Measurements from ENCODE around the gene CCDC9B. TPM values are rescaled to one million over a fixed set of nuclear protein-coding genes. Genes with fewer than 3 reads are reported as not detected.

The CCDC9B gene
- total and polyA plus RNA-seq, 5 donors = 71.9 to 144 (median 130) TPM

GRCh38 chr15:40286061-40286532 is 54.6 kb downstream of the CCDC9B start:
- WGBS = 67% methylated on average over 7 of the region's 7 CpGs
- Histone ChIP-seq H3K4me3 (ENCODE audit: low read length) (no peak overlapping the region), H3K4me1 (ENCODE audit: control insufficient read depth, insufficient read depth, low read length) (peaks cover 2% of the 10 kb centered on the region), H3K27ac (ENCODE audit: low read length) (peak overlapping the region; percentile 68), H3K9me3 (ENCODE audit: control insufficient read depth, low read length) (no peaks in the 10 kb centered on the region), H3K27me3 (ENCODE audit: control insufficient read depth, insufficient read depth) (no peaks in the 10 kb centered on the region)
- intact Hi-C loops (cut with DNase I) = loop anchor here in 1 of 4 donors (10.0 kb wide), 1 partner anchor 129 kb away; no protein-coding TSS in a partner anchor
- ATAC-seq (peak; percentile 4 to 14), DNase-seq (peak in 2 of 3 donors; percentile 56 to 74)

- Histone ChIP-seq H3K4me3 (ENCODE audit: low read length) (no peak overlapping the region), H3K4me1 (ENCODE audit: control insufficient read depth, insufficient read depth, low read length) (no peaks in the 10 kb centered on the region), H3K9me3 (ENCODE audit: control insufficient read depth, low read length) (no peaks in the 10 kb centered on the region), H3K27me3 (ENCODE audit: control insufficient read depth, insufficient read depth) (no peaks in the 10 kb centered on the region), H3K27ac (ENCODE audit: low read length) (peak overlapping the region; percentile 68)
- peak in 1 of 3 donors; percentile 29 for DNase-seq
- intact Hi-C loops (cut with DNase I) = loop anchor here in 1 of 4 donors (10.0 kb wide), 1 partner anchor 129 kb away; no protein-coding TSS in a partner anchor
- ATAC-seq = no peak
- WGBS = 10% methylated on average over 1 of the region's 1 CpG
These were observed 55.2 kb downstream of the CCDC9B start for GRCh38 chr15:40285554-40286011.

- 39% methylated on average over 4 of the region's 4 CpGs for WGBS
- DNase-seq = peak in 1 of 3 donors; percentile 41
- Histone ChIP-seq H3K4me3 (ENCODE audit: low read length) (no peak overlapping the region), H3K27me3 (ENCODE audit: control insufficient read depth, insufficient read depth) (no peaks in the 10 kb centered on the region), H3K9me3 (ENCODE audit: control insufficient read depth, low read length) (no peaks in the 10 kb centered on the region), H3K4me1 (ENCODE audit: control insufficient read depth, insufficient read depth, low read length) (no peaks in the 10 kb centered on the region), H3K27ac (ENCODE audit: low read length) (peak overlapping the region; percentile 68)
- intact Hi-C loops (cut with DNase I) = loop anchor here in 1 of 4 donors (10.0 kb wide), 1 partner anchor 130 kb away; no protein-coding TSS in a partner anchor
- ATAC-seq = no peak
These were observed 55.6 kb downstream of the CCDC9B start for GRCh38 chr15:40285151-40285550.

DNA sequence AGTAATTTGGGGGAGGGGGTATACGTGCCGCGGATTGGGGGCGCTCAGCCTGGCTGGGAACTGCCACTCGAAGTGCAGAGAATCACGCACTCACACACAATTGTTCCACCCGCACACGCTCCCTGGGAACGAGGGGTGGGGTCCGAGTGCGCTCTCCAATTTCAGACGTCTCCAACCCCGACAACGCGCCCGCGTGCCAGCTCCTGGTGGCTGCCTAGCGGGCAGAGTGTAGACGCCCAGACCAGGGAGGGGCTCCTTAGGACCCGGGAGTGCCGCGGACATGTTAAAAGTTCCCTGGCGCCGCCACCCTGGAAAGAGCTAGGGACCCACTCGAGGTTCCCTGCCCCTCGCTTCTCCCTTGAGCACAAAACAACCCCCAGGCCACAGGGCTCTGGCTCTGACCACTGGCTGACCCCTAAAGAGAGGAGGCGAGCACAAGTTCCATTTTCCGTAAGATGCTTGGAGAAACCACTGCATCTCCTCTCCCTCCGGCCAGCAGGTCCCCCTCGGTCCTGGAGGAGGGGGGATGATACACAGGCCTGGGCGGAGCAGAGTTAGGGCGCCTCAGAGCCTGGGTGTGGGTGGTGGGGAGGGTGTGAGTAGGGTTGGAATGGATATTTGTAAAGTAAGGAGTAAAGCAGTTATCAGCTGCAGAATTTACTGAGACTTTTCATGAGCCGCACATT is 57.0 kb downstream of the CCDC9B start:
- Histone ChIP-seq H3K27me3 (ENCODE audit: control insufficient read depth, insufficient read depth) (no peaks in the 10 kb centered on the region), H3K4me1 (ENCODE audit: control insufficient read depth, insufficient read depth, low read length) (no peaks in the 10 kb centered on the region), H3K9me3 (ENCODE audit: control insufficient read depth, low read length) (no peaks in the 10 kb centered on the region), H3K27ac (ENCODE audit: low read length) (no peak overlapping the region), H3K4me3 (ENCODE audit: low read length) (no peak overlapping the region)
- DNase-seq (peak in 2 of 3 donors; percentile 52 to 56), ATAC-seq (no peak)
- intact Hi-C loops (cut with DNase I) = loop anchor here in 1 of 4 donors (10.0 kb wide), 1 partner anchor 131 kb away; no protein-coding TSS in a partner anchor
- 43% methylated on average over 33 of the region's 33 CpGs for WGBS

GRCh38 chr15:40282869-40283614 is 57.7 kb downstream of the CCDC9B start, which contains the start of gene ANKRD63:
Gene ANKRD63 (minus strand): TSS chr15:40283064. CDS start chr15:40282586, 478 bp downstream.
- no peaks in the 10 kb centered on the region for H3K27me3 ChIP-seq (ENCODE audit: control insufficient read depth, insufficient read depth)
- no peaks in the 10 kb centered on the region for H3K9me3 ChIP-seq (ENCODE audit: control insufficient read depth, low read length)
- H3K4me1 ChIP-seq (ENCODE audit: control insufficient read depth, insufficient read depth, low read length) = no peaks in the 10 kb centered on the region
- DNase-seq (peak in 2 of 3 donors; percentile 78 to 79), ATAC-seq (peak; percentile 25 to 40)
- no peak within 1 kb of the TSS for H3K27ac ChIP-seq (ENCODE audit: low read length)
- peak within 1 kb of the TSS; percentile 32 for H3K4me3 ChIP-seq (ENCODE audit: low read length)
- intact Hi-C loops (cut with DNase I) = loop anchor here in 1 of 4 donors (10.0 kb wide), 1 partner anchor 132 kb away; no protein-coding TSS in a partner anchor
- whole genome bisulfite sequencing = 6% methylated on average over 76 of the region's 76 CpGs

DNA sequence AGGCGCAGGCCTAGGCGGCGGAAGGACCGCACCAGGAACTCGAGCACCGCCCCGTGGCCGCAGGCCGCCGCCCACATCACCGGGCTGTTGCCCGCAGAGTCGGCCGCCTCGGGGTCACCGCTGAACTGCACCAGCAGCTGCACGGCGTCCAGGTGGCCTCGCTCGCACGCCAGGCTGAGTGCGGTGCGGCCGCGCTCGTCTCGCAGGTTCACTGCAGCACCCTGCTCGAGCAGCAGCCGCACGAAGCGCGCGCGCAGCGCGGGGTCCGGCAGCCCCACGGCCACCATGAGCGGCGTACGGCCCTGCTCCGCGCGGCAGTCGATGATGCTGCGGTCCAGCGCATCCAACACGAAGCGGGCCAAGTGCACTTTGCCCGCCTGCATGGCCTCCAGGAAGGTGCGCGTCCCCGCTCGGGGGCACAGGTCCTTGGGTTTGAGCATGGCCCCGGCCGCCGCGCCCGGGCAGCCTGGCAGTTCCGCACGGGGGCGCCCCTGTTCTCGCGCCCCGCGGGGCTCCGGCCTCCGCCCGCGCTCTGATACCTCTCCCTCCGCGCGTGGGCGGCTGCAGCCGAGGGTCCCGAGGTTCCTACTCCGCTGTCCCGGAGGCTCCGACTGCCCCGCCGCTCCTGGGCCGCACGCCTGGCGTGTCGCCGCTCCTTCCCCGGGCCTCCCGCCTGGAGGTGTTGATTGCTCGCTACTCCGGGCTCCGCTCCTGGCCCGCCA is 58.4 kb downstream of the CCDC9B start:
- peak overlapping the region; percentile 32 for H3K4me3 ChIP-seq (ENCODE audit: low read length)
- ATAC-seq (peak; percentile 6 to 17), DNase-seq (peak in 2 of 3 donors; percentile 77 to 79)
- WGBS = 1% methylated on average over 92 of the region's 92 CpGs
- no peaks in the 10 kb centered on the region for H3K4me1 ChIP-seq (ENCODE audit: control insufficient read depth, insufficient read depth, low read length)
- no peak overlapping the region for H3K27ac ChIP-seq (ENCODE audit: low read length)
- H3K27me3 ChIP-seq (ENCODE audit: control insufficient read depth, insufficient read depth) = no peaks in the 10 kb centered on the region
- H3K9me3 ChIP-seq (ENCODE audit: control insufficient read depth, low read length) = no peaks in the 10 kb centered on the region
- intact Hi-C loops (cut with DNase I) = loop anchor here in 1 of 4 donors (10.0 kb wide), 1 partner anchor 132 kb away; no protein-coding TSS in a partner anchor

DNA sequence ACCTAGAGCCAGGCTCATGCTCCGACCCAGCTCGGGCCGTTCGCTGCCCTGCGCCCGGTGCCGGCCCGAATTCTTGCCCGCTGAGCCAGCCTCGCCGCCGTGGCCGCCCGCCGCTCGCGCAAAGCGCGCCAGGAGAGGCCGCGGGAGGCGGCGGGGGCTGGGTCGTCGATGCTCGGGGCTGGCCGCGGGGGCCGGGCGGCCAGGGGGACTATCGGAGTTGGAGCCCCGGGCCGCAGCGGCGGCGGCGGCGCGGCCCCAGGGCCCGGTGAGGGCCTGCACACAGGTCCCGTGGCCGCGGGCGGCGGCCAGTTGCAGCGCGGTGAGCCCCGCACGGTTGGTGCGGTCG is 59.0 kb downstream of the CCDC9B start:
- 15% methylated on average over 51 of the region's 51 CpGs for WGBS

More for the DNA sequence above, 59.0 kb downstream of the CCDC9B start:
- intact Hi-C loops (cut with DNase I) = loop anchor here in 1 of 4 donors (10.0 kb wide), 1 partner anchor 133 kb away; no protein-coding TSS in a partner anchor
- Histone ChIP-seq H3K4me1 (ENCODE audit: control insufficient read depth, insufficient read depth, low read length) (no peaks in the 10 kb centered on the region), H3K9me3 (ENCODE audit: control insufficient read depth, low read length) (no peaks in the 10 kb centered on the region), H3K4me3 (ENCODE audit: low read length) (peak overlapping the region; percentile 32), H3K27me3 (ENCODE audit: control insufficient read depth, insufficient read depth) (no peaks in the 10 kb centered on the region), H3K27ac (ENCODE audit: low read length) (no peak overlapping the region)
- ATAC-seq = no peak
- DNase-seq = peak in 1 of 3 donors; percentile 55

Other genes starting within 250 kb of the CCDC9B start
- 1 to 10 TPM; 3.0 to 9.9 (median 8.5) TPM for gene BMF, start 232.1 kb downstream of the CCDC9B start, total RNA-seq
- gene BMF, start 232.1 kb downstream of the CCDC9B start, polyA plus RNA-seq = 2.9 TPM
- 1 to 10 TPM in 3 of 4 donors, not detected in 1; 1.4 to 1.8 (median 1.7) TPM for gene BUB1B, start 179.9 kb downstream of the CCDC9B start, total RNA-seq
- gene BUB1B, start 179.9 kb downstream of the CCDC9B start, polyA plus RNA-seq = 0.18 TPM
- gene PAK6, start 101.9 kb downstream of the CCDC9B start, total RNA-seq = 10 to 100 TPM in 3 of 4 donors, 1 to 10 TPM in 1; 9.2 to 22.6 (median 16.8) TPM
- gene PAK6, start 101.9 kb downstream of the CCDC9B start, polyA plus RNA-seq = 13.0 TPM
- gene ANKRD63, start 57.9 kb downstream of the CCDC9B start, total RNA-seq = 1 to 10 TPM in 3 of 4 donors, under 1 TPM in 1; 0.42 to 5.0 (median 4.4) TPM
- gene ANKRD63, start 57.9 kb downstream of the CCDC9B start, polyA plus RNA-seq = 0.68 TPM
- gene PLCB2, start 33.0 kb downstream of the CCDC9B start, total RNA-seq = 10 to 100 TPM; 11.5 to 28.9 (median 21.7) TPM
- gene PLCB2, start 33.0 kb downstream of the CCDC9B start, polyA plus RNA-seq = 18.5 TPM
- gene INAFM2, start 17.2 kb downstream of the CCDC9B start, total RNA-seq = 100 to 1,000 TPM in 1 of 4 donors, 10 to 100 TPM in 3; 72.6 to 115 (median 74.1) TPM
- 47.3 TPM for gene INAFM2, start 17.2 kb downstream of the CCDC9B start, polyA plus RNA-seq
- not detected for gene PHGR1, start 10.1 kb upstream of the CCDC9B start, total RNA-seq
- not detected for gene PHGR1, start 10.1 kb upstream of the CCDC9B start, polyA plus RNA-seq
- gene DISP2, start 17.3 kb upstream of the CCDC9B start, total RNA-seq = 1 to 10 TPM in 2 of 4 donors, under 1 TPM in 2; 0.85 to 4.6 (median 0.97) TPM
- gene DISP2, start 17.3 kb upstream of the CCDC9B start, polyA plus RNA-seq = 2.4 TPM
- 1 to 10 TPM; 8.9 to 10.0 (median 9.3) TPM for gene KNSTRN, start 41.8 kb upstream of the CCDC9B start, total RNA-seq
- gene KNSTRN, start 41.8 kb upstream of the CCDC9B start, polyA plus RNA-seq = 9.4 TPM
- 10 to 100 TPM; 60.5 to 85.6 (median 75.4) TPM for gene IVD, start 64.9 kb upstream of the CCDC9B start, total RNA-seq
- gene IVD, start 64.9 kb upstream of the CCDC9B start, polyA plus RNA-seq = 60.5 TPM
- gene BAHD1, start 100.0 kb upstream of the CCDC9B start, total RNA-seq = 10 to 100 TPM; 15.4 to 17.8 (median 16.9) TPM
- 11.6 TPM for gene BAHD1, start 100.0 kb upstream of the CCDC9B start, polyA plus RNA-seq
- 10 to 100 TPM; 11.5 to 13.9 (median 12.5) TPM for gene CHST14, start 130.0 kb upstream of the CCDC9B start, total RNA-seq
- gene CHST14, start 130.0 kb upstream of the CCDC9B start, polyA plus RNA-seq = 11.6 TPM
- gene CCDC32, start 224.1 kb upstream of the CCDC9B start, total RNA-seq = 10 to 100 TPM; 23.1 to 27.8 (median 24.7) TPM
- 33.7 TPM for gene CCDC32, start 224.1 kb upstream of the CCDC9B start, polyA plus RNA-seq
- 1 to 10 TPM; 8.0 to 9.7 (median 9.0) TPM for gene RPUSD2, start 228.4 kb upstream of the CCDC9B start, total RNA-seq
- gene RPUSD2, start 228.4 kb upstream of the CCDC9B start, polyA plus RNA-seq = 7.6 TPM